K562 (cell line): ENCODE data around the gene RAD1. TPM values are rescaled to one million over a fixed set of nuclear protein-coding genes. Genes with fewer than 3 reads are reported as not detected.

Source experiments
- BHLHE40 ChIP-seq: IDR thresholded peaks from 2 replicates; pipeline ENCODE4 v1.6.1; 2011; ENCODE audit warnings: low read length, improper control_type of control experiment
- FOXJ3 ChIP-seq: sonication (generic); formaldehyde crosslinking; IDR thresholded peaks from 2 replicates; pipeline ENCODE4 v1.4.0; 2020; ENCODE audit warnings: mild to moderate bottlenecking, missing genetic modification reagents
- KAT7 ChIP-seq: sonication (generic); formaldehyde crosslinking; IDR thresholded peaks from 2 replicates; pipeline ENCODE4 v1.8.0; 2022; ENCODE audit warnings: missing genetic modification reagents, mild to moderate bottlenecking, borderline replicate concordance
- MAFF ChIP-seq: IDR thresholded peaks from 2 replicates; pipeline ENCODE4 v1.6.1; 2012; ENCODE audit warnings: low read length, improper control_type of control experiment
- NFATC3 ChIP-seq: fragments of 450-650 bp; IDR thresholded peaks from 2 replicates; pipeline ENCODE4 v1.6.1; 2017; ENCODE audit warnings: mild to moderate bottlenecking
- RCOR1 ChIP-seq, 2 experiments: IDR thresholded peaks; 2 replicates each; pipeline ENCODE4 v1.6.1; 2012; ENCODE audit warnings: low read depth in 2 of 2, low read length in 2 of 2, borderline replicate concordance in 1 of 2, improper control_type of control experiment in 1 of 2
- SMARCC2 ChIP-seq: fragments of 450-650 bp; IDR thresholded peaks from 2 replicates; pipeline ENCODE4 v1.6.1; 2017; ENCODE audit warnings: antibody characterized with exemption, moderate library complexity, mild to moderate bottlenecking, low read depth
- TCF7L2 ChIP-seq: fragments of 150-350 bp; IDR thresholded peaks from 2 replicates; pipeline ENCODE4 v1.6.1; 2016; ENCODE audit warnings: low read depth, mild to moderate bottlenecking, low read length, moderate library complexity
- TEAD1 ChIP-seq, 2 experiments: fragments of 450-650 bp in 1 of 2; sonication (generic) in 1 of 2; formaldehyde crosslinking; IDR thresholded peaks; 2 replicates each; pipeline versions ENCODE4 v1.4.0 to v1.8.0; 2020 to 2022; ENCODE audit warnings: mild to moderate bottlenecking in 2 of 2, missing genetic modification reagents in 1 of 2
- YY1 ChIP-seq, 3 experiments: IDR thresholded peaks; 2 replicates each; pipeline ENCODE4 v1.6.1; 2011; ENCODE audit warnings: low read length in 2 of 3, mild to moderate bottlenecking in 2 of 3, moderate library complexity in 2 of 3, borderline replicate concordance in 1 of 3, control low read depth in 1 of 3, low read depth in 1 of 3; ENCODE audit not compliant: insufficient read depth in 3 of 3, insufficient replicate concordance in 2 of 3, control insufficient read depth in 1 of 3, insufficient read length in 1 of 3; ENCODE audit errors: extremely low read depth in 1 of 3
- ZC3H11A ChIP-seq: IDR thresholded peaks from 2 replicates; pipeline ENCODE4 v1.6.1; 2012; ENCODE audit warnings: low read depth, low read length, improper control_type of control experiment
- ZNF197 ChIP-seq: fragments of 200-800 bp; sonication (Bioruptor generic); IDR thresholded peaks from 2 replicates; pipeline ENCODE4 v1.6.1; 2016; ENCODE audit warnings: low read depth, missing genetic modification characterization, missing compliant biosample characterization
- ZNF224 ChIP-seq: sonication (generic); formaldehyde crosslinking; IDR thresholded peaks from 2 replicates; pipeline ENCODE4 v1.8.0; 2022; ENCODE audit warnings: mild to moderate bottlenecking, missing genetic modification reagents
- polyA plus RNA-seq, 8 experiments: library from polyadenylated mRNA; depleted of rRNA in 4 of 8; stranded (reverse) in 5 of 8; unstranded in 3 of 8; fragments of >200 nt; fragmentation: Nextera tagmentation in 2 of 8; fragmentation: Illumina TruSeq in 1 of 8; extraction: Ambion mirVana in 2 of 8; extraction: Trizol in 1 of 8; gene quantifications; 2 replicates each; pipeline versions ENCODE4 v1.2.1 to v1.2.3, GENCODE V29; 2011 to 2014; ENCODE audit warnings: inconsistent platforms in 1 of 8, missing spikeins in 1 of 8
- total RNA-seq, 7 experiments: library from RNA; depleted of rRNA in 6 of 7; stranded (reverse); fragments of >200 nt in 6 of 7; fragmentation: Illumina TruSeq in 2 of 7; extraction: Trizol in 2 of 7; gene quantifications; 2 replicates each; pipeline versions ENCODE4 v1.2.1 to v1.2.3, GENCODE V29; 2011 to 2021; ENCODE audit warnings: low replicate concordance in 1 of 7
- TF ChIP-seq, protein P1 (sequence below): sonication (generic); formaldehyde crosslinking; IDR thresholded peaks from 2 replicates; pipeline ENCODE4 v1.8.0; 2022; ENCODE audit warnings: mild to moderate bottlenecking, missing genetic modification reagents
- TF ChIP-seq, protein P2 (sequence below), 2 experiments: fragments of 250-450 bp in 1 of 2; fragments of 450-650 bp in 1 of 2; sonication (Bioruptor Pico) in 1 of 2; IDR thresholded peaks; 2 replicates each; pipeline versions ENCODE4 v1.6.1 to v1.8.0; 2016 to 2021; ENCODE audit warnings: mild to moderate bottlenecking in 2 of 2, moderate library complexity in 2 of 2, missing compliant biosample characterization in 1 of 2, missing genetic modification characterization in 1 of 2
- TF ChIP-seq, protein P3 (sequence below): fragments of 450-650 bp; IDR thresholded peaks from one replicate; pipeline ENCODE4 v1.6.1; 2018; ENCODE audit warnings: mild to moderate bottlenecking, moderate library complexity; ENCODE audit not compliant: partially characterized antibody
- TF ChIP-seq, protein P4 (sequence below): sonication (generic); formaldehyde crosslinking; IDR thresholded peaks from 2 replicates; pipeline ENCODE4 v1.8.1; 2023; ENCODE audit warnings: mild to moderate bottlenecking, missing genetic modification reagents
- TF ChIP-seq, protein P5 (sequence below), 3 experiments: fragments of 200-800 bp in 1 of 3; sonication (Bioruptor generic) in 1 of 3; sonication (generic) in 1 of 3; formaldehyde crosslinking in 1 of 3; IDR thresholded peaks; 2 replicates each; pipeline versions ENCODE4 v1.6.1 to v1.8.0; 2016 to 2022; ENCODE audit warnings: mild to moderate bottlenecking in 2 of 3, missing compliant biosample characterization in 2 of 3, missing genetic modification characterization in 2 of 3, missing genetic modification reagents in 1 of 3

Gene RAD1
- total and polyA plus RNA-seq, 9 of the 15 experiments (the other 6 are each of a cell fraction or from before 2014, with no cell fraction given) = 44.5 to 148 (median 60.8) TPM

DNA sequence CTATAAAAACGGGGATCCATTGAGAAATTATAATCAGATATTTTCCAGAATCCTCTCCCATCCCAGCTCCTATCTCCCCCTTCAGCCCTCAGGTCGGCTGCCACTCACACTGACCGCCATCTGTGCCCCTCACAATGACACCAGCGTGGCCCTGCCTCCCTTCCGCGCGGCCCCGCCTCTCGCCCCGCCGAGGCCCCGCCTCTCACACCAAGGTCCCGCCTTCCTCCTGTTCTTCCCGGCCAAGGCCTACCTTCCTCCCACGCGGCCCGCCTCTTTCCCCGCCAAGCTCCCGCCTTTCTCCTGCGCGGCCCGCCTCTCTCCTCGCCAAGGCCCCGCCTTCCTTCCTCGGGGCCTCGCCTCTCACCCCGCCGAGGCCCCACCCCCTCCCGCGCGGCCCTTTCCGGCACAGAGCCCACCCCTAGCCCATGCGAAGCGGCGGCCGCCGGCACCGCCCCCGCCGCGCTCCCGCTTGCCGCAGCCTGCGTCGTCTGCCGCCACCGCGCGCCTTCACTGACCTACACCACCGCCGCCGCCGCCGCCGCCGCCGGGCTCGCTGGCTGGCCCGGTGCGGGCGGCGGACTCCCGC, 13.9 kb upstream of the RAD1 start, which contains the start of gene DNAJC21 (continued):
- TF ChIP-seq ZNF197 (CRISPR knock-in tag) (no peak), BHLHE40 (no peak), YY1 (IDR thresholded peaks at IDR 0.05; ENCODE audit: borderline replicate concordance in 1 of 3, control insufficient read depth in 1 of 3, extremely low read depth in 1 of 3, insufficient read depth in 3 of 3, insufficient read length in 1 of 3, insufficient replicate concordance in 2 of 3, low read depth in 1 of 3, low read length in 2 of 3) (peak in 1 of 3 experiments; percentile 69), MAFF (no peak), TEAD1 (CRISPR knock-in tag; IDR thresholded peaks at IDR 0.05) (no peak), ZC3H11A (no peak), RCOR1 (IDR thresholded peaks at IDR 0.05; ENCODE audit: borderline replicate concordance in 1 of 2, low read depth in 2 of 2, low read length in 2 of 2) (no peak; a peak in 1 of 4 replicates), SMARCC2 (no peak), NFATC3 (no peak), TCF7L2 (no peak), ZNF224 (CRISPR knock-in tag) (no peak), FOXJ3 (CRISPR knock-in tag) (no peak), KAT7 (no peak)
- TF ChIP-seq, protein P1, sequence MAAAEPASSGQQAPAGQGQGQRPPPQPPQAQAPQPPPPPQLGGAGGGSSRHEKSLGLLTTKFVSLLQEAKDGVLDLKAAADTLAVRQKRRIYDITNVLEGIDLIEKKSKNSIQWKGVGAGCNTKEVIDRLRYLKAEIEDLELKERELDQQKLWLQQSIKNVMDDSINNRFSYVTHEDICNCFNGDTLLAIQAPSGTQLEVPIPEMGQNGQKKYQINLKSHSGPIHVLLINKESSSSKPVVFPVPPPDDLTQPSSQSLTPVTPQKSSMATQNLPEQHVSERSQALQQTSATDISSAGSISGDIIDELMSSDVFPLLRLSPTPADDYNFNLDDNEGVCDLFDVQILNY (CRISPR knock-in tag) = no peak
- TF ChIP-seq, protein P2, sequence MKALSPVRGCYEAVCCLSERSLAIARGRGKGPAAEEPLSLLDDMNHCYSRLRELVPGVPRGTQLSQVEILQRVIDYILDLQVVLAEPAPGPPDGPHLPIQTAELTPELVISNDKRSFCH (CRISPR knock-in tag; IDR thresholded peaks at IDR 0.05) = no peak
- TF ChIP-seq, protein P2 (tag; IDR thresholded peaks at IDR 0.05) = no peak
- TF ChIP-seq, protein P3, sequence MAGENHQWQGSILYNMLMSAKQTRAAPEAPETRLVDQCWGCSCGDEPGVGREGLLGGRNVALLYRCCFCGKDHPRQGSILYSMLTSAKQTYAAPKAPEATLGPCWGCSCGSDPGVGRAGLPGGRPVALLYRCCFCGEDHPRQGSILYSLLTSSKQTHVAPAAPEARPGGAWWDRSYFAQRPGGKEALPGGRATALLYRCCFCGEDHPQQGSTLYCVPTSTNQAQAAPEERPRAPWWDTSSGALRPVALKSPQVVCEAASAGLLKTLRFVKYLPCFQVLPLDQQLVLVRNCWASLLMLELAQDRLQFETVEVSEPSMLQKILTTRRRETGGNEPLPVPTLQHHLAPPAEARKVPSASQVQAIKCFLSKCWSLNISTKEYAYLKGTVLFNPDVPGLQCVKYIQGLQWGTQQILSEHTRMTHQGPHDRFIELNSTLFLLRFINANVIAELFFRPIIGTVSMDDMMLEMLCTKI = no peak
- TF ChIP-seq, protein P4, sequence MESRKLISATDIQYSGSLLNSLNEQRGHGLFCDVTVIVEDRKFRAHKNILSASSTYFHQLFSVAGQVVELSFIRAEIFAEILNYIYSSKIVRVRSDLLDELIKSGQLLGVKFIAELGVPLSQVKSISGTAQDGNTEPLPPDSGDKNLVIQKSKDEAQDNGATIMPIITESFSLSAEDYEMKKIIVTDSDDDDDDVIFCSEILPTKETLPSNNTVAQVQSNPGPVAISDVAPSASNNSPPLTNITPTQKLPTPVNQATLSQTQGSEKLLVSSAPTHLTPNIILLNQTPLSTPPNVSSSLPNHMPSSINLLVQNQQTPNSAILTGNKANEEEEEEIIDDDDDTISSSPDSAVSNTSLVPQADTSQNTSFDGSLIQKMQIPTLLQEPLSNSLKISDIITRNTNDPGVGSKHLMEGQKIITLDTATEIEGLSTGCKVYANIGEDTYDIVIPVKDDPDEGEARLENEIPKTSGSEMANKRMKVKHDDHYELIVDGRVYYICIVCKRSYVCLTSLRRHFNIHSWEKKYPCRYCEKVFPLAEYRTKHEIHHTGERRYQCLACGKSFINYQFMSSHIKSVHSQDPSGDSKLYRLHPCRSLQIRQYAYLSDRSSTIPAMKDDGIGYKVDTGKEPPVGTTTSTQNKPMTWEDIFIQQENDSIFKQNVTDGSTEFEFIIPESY (CRISPR knock-in tag) = no peak
- TF ChIP-seq, protein P5, sequence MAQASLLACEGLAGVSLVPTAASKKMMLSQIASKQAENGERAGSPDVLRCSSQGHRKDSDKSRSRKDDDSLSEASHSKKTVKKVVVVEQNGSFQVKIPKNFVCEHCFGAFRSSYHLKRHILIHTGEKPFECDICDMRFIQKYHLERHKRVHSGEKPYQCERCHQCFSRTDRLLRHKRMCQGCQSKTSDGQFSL (CRISPR knock-in tag; IDR thresholded peaks at IDR 0.05) = no peak
- TF ChIP-seq, protein P5 (tag; IDR thresholded peaks at IDR 0.05) = no peak
